Stimulated activated naive B cell treated with anti-CD40 and anti-IgM and Interleukin-4, amounts not matched to agents 10 μg/mL and 1 μg/mL and 100 μg/mL, for 72 hours (primary cell): ENCODE results near the gene TACO1.

ENCODE experiments used
- ATAC-seq, 2 donors: fragments of 150-1000 bp; cut with Tn5 transposase; replicated peaks; 2 replicates each; pipeline ENCODE4 v1.10.0; 2021; ENCODE audit warnings: moderate library complexity in 1 of 2
- DNase-seq: peaks from one replicate; pipeline ENCODE4 v3.0.0; 2021
- H3K27ac Mint-ChIP-seq: one replicate; pipeline ENCODE4 v1.8.0; 2022; ENCODE audit warnings: mild to moderate bottlenecking, mixed read lengths
- H3K27me3 Mint-ChIP-seq, 2 donors: one replicate each; pipeline ENCODE4 v1.8.0; 2022; ENCODE audit warnings: mixed read lengths in 2 of 2
- H3K36me3 Mint-ChIP-seq, 2 donors: one replicate each; pipeline ENCODE4 v1.8.0; 2022; ENCODE audit warnings: mixed read lengths in 2 of 2, mild to moderate bottlenecking in 1 of 2
- H3K4me1 Mint-ChIP-seq, 2 donors: one replicate each; pipeline ENCODE4 v1.8.0; 2022; ENCODE audit warnings: mixed read lengths in 2 of 2, mild to moderate bottlenecking in 1 of 2
- H3K4me3 Mint-ChIP-seq, 2 donors: one replicate each; pipeline ENCODE4 v1.8.0; 2022; ENCODE audit warnings: mild to moderate bottlenecking in 2 of 2, mixed read lengths in 2 of 2, moderate library complexity in 1 of 2
- H3K9me3 Mint-ChIP-seq, 2 donors: one replicate each; pipeline ENCODE4 v1.8.0; 2022; ENCODE audit warnings: mixed read lengths in 2 of 2, mild to moderate bottlenecking in 1 of 2

TACO1 gene

DNA sequence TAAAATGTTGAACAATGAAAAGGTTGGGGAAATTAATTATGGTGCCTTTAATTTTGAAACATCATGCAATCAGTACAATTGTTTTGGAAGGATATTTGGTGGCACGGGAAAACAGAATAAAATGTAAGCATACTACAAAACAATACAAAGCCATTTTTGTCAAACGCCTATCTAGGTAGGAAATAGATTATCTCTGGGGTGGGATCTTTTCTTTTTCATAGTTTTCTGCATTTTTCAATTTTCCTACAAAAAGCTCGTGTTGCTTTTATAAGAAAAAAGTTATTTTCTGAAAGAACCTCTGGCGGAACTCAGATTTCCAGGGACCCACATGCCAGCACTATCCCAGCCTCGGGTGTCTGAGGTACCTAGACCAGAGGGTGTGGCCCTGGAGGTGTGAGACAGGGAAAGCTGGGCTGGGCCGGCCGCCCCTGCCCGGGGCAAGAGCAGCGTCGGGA, 20.6 kb downstream of the TACO1 start:
- Mint-ChIP-seq H3K4me3 (peak overlapping the region; percentile 92 to 96), H3K9me3 (no peaks in the 10 kb centered on the region), H3K27me3 (no peaks in the 10 kb centered on the region), H3K4me1 (peaks cover 7 to 37% of the 10 kb centered on the region in 2 donors), H3K27ac (peak overlapping the region; percentile 96), H3K36me3 (peaks cover 3 to 4% of the 10 kb centered on the region in 2 donors)
- DNase-seq (no peak), ATAC-seq (no peak)

- peak within 1 kb of the TSS; percentile 96 for H3K27ac Mint-ChIP-seq
- peaks cover 3 to 4% of the 10 kb centered on the region in 2 donors for H3K36me3 Mint-ChIP-seq
- H3K27me3 Mint-ChIP-seq: no peaks in the 10 kb centered on the region
- peak within 1 kb of the TSS; percentile 97 to 100 for H3K4me3 Mint-ChIP-seq
- no peaks in the 10 kb centered on the region for H3K9me3 Mint-ChIP-seq
- DNase-seq (peak; percentile 98), ATAC-seq (peak; percentile 92 to 93)
- H3K4me1 Mint-ChIP-seq: peaks cover 12 to 44% of the 10 kb centered on the region in 2 donors
These were observed 21.2 kb downstream of the TACO1 start, which contains the start of gene MAP3K3 for GRCh38 chr17:63621684-63622573. TSS of gene MAP3K3 (plus strand) at chr17:63622417. CDS start at chr17:63622760, 343 bp downstream.

- H3K27me3 Mint-ChIP-seq: no peaks in the 10 kb centered on the region
- peak overlapping the region; percentile 97 to 100 for H3K4me3 Mint-ChIP-seq
- peak overlapping the region; percentile 94 for H3K27ac Mint-ChIP-seq
- H3K9me3 Mint-ChIP-seq: no peaks in the 10 kb centered on the region
- H3K4me1 Mint-ChIP-seq: peaks cover 15 to 49% of the 10 kb centered on the region in 2 donors
- peaks cover 3 to 4% of the 10 kb centered on the region in 2 donors for H3K36me3 Mint-ChIP-seq
- peak; percentile 42 for DNase-seq
- peak; percentile 43 to 48 for ATAC-seq
These were observed 22.1 kb downstream of the TACO1 start for GRCh38 chr17:63622574-63623390.

DNA sequence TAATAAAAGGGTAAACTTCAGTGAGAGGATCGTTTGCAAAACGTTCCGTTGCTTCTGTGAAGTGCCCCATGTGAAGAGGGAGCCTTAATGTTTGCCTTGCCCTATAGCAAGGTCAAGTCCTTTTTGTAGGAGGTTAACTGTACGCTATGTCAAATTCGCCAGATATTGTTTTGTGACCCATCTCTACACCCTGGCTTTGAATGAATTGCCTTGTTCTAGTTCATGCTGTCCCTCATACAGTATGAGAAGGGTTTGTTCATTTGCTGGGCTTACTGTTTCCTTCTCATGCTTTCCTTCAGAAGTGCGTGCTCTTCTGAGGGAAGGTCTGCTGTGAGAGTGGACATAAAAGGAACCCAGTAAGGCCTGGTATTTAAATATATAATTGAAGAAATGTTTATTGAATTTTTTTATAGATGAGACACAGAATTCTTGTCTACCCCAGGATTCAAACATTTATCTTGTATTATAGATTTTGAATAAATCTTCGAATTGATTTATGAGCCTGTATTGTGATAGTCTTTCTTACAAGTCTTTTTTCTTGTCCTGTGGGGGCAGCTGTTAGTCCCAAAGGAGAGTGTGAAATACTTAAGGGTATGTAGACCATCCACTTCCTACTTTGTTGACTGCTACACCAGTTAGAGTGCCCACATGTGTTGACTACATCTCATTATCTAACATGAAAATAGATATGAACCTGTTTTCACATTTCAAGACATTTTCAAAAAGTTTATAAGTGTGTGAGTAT, 23.3 kb downstream of the TACO1 start:
- H3K27ac Mint-ChIP-seq: peak overlapping the region; percentile 94
- peaks cover 15 to 49% of the 10 kb centered on the region in 2 donors for H3K4me1 Mint-ChIP-seq
- H3K36me3 Mint-ChIP-seq: peaks cover 3 to 4% of the 10 kb centered on the region in 2 donors
- DNase-seq (no peak), ATAC-seq (no peak)
- no peaks in the 10 kb centered on the region for H3K9me3 Mint-ChIP-seq
- H3K27me3 Mint-ChIP-seq: no peaks in the 10 kb centered on the region
- peak overlapping the region; percentile 97 to 100 for H3K4me3 Mint-ChIP-seq

- ATAC-seq: no peak
- peaks cover 3 to 4% of the 10 kb centered on the region in 2 donors for H3K36me3 Mint-ChIP-seq
- H3K4me3 Mint-ChIP-seq: no peak overlapping the region
- H3K4me1 Mint-ChIP-seq: peaks cover 15 to 49% of the 10 kb centered on the region in 2 donors
- no peaks in the 10 kb centered on the region for H3K27me3 Mint-ChIP-seq
- no peak for DNase-seq
- H3K27ac Mint-ChIP-seq: no peak overlapping the region
- no peaks in the 10 kb centered on the region for H3K9me3 Mint-ChIP-seq
These were observed 23.8 kb downstream of the TACO1 start for GRCh38 chr17:63624531-63624880.

DNA sequence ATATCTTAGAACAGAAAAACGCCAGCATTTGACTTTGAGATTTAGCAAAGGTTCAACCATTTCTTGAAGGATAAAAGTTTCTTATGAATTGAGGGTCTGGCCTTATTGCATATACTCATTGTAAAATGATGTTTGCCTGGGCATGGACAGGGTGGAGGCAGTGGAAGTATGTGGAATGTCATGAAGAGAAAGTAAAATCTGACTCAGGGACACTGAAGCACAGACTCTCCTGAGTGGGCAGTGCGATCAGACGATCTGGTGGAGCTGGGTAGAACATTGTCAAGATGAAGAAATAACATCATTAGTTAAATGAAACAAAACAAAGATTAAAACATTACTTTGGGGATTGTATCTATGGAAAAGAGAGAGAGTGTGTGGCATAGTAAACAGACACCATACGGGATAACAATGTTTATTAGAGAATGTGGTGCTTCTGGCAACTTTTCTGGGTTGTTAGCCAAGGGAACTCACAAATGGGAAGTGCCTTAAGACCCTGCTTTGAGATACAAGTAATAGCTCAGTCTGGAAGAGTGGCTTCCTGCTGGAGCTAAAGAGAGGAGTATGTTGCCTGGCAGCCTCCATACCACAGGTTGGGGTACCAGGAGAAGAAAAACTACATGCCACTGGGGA, 26.0 kb downstream of the TACO1 start:
- no peak overlapping the region for H3K4me3 Mint-ChIP-seq
- H3K9me3 Mint-ChIP-seq: no peaks in the 10 kb centered on the region
- no peaks in the 10 kb centered on the region for H3K27me3 Mint-ChIP-seq
- peaks cover 3 to 4% of the 10 kb centered on the region in 2 donors for H3K36me3 Mint-ChIP-seq
- no peak for ATAC-seq
- H3K27ac Mint-ChIP-seq: no peak overlapping the region
- peaks cover 24 to 52% of the 10 kb centered on the region in 2 donors for H3K4me1 Mint-ChIP-seq
- no peak for DNase-seq

- Mint-ChIP-seq H3K36me3 (peaks cover 4 to 8% of the 10 kb centered on the region in 2 donors), H3K9me3 (no peaks in the 10 kb centered on the region), H3K27ac (no peak overlapping the region), H3K4me1 (peaks cover 27 to 36% of the 10 kb centered on the region in 2 donors), H3K4me3 (no peak overlapping the region), H3K27me3 (no peaks in the 10 kb centered on the region)
- ATAC-seq (no peak), DNase-seq (no peak)
These were observed 28.9 kb downstream of the TACO1 start for GRCh38 chr17:63629627-63630026.

DNA sequence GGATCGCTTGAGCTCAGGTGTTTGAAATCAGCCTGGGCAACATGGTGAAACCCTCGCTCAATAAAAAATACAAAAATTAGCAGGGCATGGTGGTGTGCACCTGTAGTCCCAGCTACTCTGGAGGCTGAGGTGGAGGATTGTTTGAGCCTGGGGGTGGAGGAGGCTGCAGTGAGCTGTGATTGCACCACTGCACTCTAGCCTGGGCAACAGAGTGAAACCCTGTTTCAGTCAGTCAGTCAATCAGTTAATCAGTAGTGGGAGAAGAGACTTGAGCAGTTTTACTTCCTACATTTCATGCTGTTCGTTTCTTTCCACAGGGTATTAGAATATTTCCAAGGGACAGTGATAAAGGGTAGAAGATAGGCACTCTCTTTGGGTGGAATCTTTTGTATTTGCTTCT, 30.4 kb downstream of the TACO1 start:
- Mint-ChIP-seq H3K4me3 (no peak overlapping the region), H3K36me3 (peaks cover 12 to 15% of the 10 kb centered on the region in 2 donors), H3K27me3 (no peaks in the 10 kb centered on the region), H3K9me3 (no peaks in the 10 kb centered on the region), H3K4me1 (peaks cover 22 to 27% of the 10 kb centered on the region in 2 donors), H3K27ac (peak overlapping the region; percentile 39)
- DNase-seq: no peak
- peak in 1 of 2 donors; percentile 42 for ATAC-seq

GRCh38 chr17:63631626-63632025, 30.9 kb downstream of the TACO1 start:
- no peaks in the 10 kb centered on the region for H3K27me3 Mint-ChIP-seq
- peaks cover 18 to 21% of the 10 kb centered on the region in 2 donors for H3K36me3 Mint-ChIP-seq
- ATAC-seq (no peak), DNase-seq (no peak)
- H3K4me1 Mint-ChIP-seq: peaks cover 20 to 21% of the 10 kb centered on the region in 2 donors
- H3K27ac Mint-ChIP-seq: no peak overlapping the region
- no peaks in the 10 kb centered on the region for H3K9me3 Mint-ChIP-seq
- H3K4me3 Mint-ChIP-seq: no peak overlapping the region

GRCh38 chr17:63633742-63634141, 33.0 kb downstream of the TACO1 start:
- Mint-ChIP-seq H3K9me3 (no peaks in the 10 kb centered on the region), H3K36me3 (peaks cover 20 to 24% of the 10 kb centered on the region in 2 donors), H3K27me3 (no peaks in the 10 kb centered on the region), H3K4me1 (peaks cover 13 to 14% of the 10 kb centered on the region in 2 donors), H3K27ac (no peak overlapping the region), H3K4me3 (no peak overlapping the region)
- DNase-seq (no peak), ATAC-seq (no peak)

- Mint-ChIP-seq H3K4me1 (peaks cover 13 to 14% of the 10 kb centered on the region in 2 donors), H3K36me3 (peaks cover 22 to 25% of the 10 kb centered on the region in 2 donors), H3K27me3 (no peaks in the 10 kb centered on the region), H3K27ac (no peak overlapping the region), H3K9me3 (no peaks in the 10 kb centered on the region), H3K4me3 (no peak overlapping the region)
- no peak for ATAC-seq
- DNase-seq: no peak
These were observed 33.5 kb downstream of the TACO1 start for GRCh38 chr17:63634163-63634562.

DNA sequence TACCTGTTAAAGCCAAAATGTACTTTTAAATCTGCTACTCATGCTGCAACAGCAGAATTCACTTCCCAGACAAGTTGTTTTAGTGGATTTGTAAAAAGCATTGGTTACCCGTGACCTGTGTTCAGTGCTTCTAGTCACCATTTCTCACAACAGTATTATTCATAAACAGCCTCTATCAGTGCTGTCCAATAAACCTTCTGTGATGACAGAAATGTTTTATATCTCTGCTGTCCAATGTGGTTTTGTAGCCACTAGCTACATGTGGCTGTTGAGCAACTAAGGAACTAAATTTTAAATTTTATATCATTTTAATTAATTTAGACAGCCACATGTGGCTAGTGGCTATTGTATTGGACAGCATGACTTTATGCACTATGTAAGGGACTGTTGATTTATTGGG, 34.1 kb downstream of the TACO1 start:
- peaks cover 13 to 14% of the 10 kb centered on the region in 2 donors for H3K4me1 Mint-ChIP-seq
- H3K36me3 Mint-ChIP-seq: peaks cover 22 to 27% of the 10 kb centered on the region in 2 donors
- no peak for DNase-seq
- no peak for ATAC-seq
- H3K9me3 Mint-ChIP-seq: no peaks in the 10 kb centered on the region
- H3K27ac Mint-ChIP-seq: no peak overlapping the region
- H3K27me3 Mint-ChIP-seq: no peaks in the 10 kb centered on the region
- H3K4me3 Mint-ChIP-seq: no peak overlapping the region

DNA sequence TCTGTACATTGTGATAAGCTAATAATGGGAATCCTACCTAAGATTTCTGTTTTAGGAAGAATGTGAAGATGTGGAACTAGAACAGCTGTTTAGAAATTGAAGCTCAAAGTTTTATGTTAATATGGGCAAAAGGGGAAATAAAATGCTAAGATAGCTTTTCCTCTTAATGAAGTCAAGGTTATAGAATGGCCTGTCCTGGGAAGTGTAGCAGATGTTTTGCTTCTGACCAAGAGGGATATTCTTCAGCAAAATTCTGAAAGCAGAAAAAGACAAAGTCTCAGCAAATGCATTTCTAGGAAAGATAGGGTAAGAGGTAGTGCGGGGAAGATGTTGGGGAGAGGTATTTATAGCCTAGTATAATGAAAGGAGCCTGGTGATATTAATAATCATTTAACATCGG, 34.6 kb downstream of the TACO1 start:
- no peaks in the 10 kb centered on the region for H3K9me3 Mint-ChIP-seq
- no peak overlapping the region for H3K27ac Mint-ChIP-seq
- no peaks in the 10 kb centered on the region for H3K27me3 Mint-ChIP-seq
- H3K4me3 Mint-ChIP-seq: no peak overlapping the region
- DNase-seq (no peak), ATAC-seq (no peak)
- peaks cover 22 to 27% of the 10 kb centered on the region in 2 donors for H3K36me3 Mint-ChIP-seq
- H3K4me1 Mint-ChIP-seq: peaks cover 13 to 14% of the 10 kb centered on the region in 2 donors
